HG02970 (cell line): ENCODE data around the gene SEPHS1.
"Not testable (repeated sequence)": the region's sequence is repeated elsewhere in the genome, so short reads cannot be mapped to it uniquely, and the experiment has no call there.

Source experiments
- ATAC-seq: cut with Tn5 transposase; IDR thresholded peaks from one replicate; pipeline ENCODE4 v1.9.1; 2021; ENCODE audit warnings: mild to moderate bottlenecking, moderate library complexity, moderate number of reproducible peaks; ENCODE audit not compliant: unreplicated experiment, low FRiP score

SEPHS1 gene, protein sequence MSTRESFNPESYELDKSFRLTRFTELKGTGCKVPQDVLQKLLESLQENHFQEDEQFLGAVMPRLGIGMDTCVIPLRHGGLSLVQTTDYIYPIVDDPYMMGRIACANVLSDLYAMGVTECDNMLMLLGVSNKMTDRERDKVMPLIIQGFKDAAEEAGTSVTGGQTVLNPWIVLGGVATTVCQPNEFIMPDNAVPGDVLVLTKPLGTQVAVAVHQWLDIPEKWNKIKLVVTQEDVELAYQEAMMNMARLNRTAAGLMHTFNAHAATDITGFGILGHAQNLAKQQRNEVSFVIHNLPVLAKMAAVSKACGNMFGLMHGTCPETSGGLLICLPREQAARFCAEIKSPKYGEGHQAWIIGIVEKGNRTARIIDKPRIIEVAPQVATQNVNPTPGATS

DNA sequence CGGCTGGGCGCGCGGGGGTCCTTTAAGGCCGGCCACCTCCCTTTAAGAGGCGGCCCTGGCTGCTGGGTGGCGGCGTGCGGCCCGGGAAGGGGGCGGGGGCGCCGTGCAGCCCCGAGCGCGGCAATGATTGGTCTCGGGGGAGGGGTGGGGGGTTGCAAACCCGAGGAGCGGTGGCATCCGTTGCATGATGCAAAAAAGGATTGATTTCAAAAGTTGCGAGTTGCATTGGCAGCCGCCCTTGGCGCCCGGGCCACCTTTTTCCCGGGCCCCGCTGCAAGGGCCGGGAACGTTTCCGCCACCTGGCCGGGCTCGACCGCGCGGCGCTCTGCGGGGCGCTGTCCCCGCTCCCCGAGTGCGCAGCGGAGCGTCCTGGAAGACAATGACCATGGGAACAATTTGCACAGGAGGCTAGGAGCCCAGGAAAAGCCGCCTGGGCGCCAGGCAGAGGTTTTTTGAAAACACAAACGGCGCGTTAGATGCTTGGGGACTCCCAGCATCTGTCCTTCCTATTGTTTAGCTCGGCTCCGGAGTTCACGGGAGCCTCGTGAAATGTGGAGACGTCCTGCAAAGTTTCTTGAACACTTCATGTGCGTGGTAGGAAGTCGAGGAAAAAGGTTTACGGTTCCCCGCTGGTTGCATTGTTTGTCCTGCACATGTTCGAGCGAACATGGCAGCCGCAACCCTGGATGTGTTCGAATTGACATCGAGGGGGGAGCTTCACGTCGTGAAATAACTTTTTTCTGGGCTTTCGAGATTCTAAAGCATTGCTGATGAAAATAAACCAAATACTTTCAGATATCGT lies at the start of gene SEPHS1:
SEPHS1 (minus strand) TSS at position 78 of the 802 bp plus-strand sequence. CDS start 3,343 bp downstream, outside the sequence.
- peak; percentile 51 for ATAC-seq

DNA sequence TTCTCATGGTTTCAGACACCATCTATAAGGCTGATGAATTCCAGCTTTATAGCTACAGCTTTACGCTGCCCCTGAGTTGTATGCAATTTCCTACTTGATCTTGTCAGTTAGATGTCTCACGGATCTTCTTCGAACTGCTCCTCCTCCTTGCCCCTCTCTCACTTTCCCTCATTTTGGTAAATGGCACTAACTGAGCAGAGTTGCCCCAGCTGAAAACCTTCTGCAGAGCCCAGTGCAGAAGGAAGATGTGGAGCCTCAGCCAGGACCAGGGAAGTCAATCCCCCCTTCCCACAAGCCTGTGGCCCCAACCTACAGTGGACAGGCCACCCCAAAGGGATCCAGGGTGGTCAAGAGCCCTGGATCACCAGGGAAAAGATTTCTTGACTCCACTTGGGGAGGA lies 49.0 kb upstream of the SEPHS1 start:
- ATAC-seq: no peak

DNA sequence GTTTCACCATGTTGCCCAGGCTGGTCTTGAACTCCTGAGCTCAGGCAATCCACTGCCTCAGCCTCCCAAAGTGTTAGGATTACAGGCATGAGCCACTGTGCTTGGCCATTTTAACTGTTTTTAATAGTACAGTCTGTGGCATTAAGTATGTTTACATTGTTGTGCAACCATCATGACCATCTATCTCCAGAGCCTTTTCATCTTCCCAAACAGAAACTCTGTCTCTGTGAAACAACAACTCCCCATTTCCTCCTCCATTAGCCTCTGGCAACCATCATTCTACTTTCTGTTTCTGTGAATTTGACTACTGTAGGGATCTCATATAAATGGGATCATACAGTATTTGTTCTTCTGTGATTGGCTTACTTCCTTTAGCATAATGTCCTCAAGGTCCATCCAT lies 48.3 kb upstream of the SEPHS1 start:
- ATAC-seq: no peak

DNA sequence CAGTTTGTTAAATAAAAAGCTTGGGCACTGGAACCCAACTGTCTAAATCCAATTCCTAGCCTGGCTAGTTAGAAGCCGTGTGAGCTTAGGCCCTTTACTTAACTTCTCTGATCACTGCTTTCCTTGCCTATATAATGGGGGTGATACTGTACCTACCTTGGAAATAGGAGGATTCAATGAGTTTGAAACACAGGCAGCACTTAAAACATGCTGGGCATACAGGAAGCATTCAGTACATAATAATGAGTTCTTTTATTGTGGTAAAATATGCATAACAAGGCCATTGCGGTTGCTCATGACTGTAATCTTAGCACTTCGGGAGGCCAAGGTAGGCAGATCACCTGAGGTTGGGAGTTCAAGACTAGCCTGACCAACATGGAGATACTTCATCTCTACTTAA lies 47.4 kb upstream of the SEPHS1 start:
- ATAC-seq: no peak

DNA sequence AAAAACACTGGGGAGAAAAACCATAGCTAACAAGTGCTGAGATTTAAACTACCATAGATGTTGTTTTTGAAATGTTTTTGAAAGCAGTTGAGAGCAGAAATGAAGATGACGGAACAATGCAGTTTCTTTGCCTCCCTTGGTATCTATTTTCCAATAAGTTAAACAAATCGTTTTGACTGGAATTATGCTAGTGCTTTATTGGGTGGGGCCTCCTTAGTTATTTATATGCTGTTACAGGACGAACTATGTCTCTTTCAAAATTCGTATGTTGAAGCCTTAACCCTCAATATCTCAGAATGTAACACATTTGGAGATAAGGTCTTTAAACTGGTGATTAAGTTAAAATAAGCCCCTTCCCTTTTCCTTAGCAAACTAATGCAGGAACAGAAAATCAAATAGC lies 45.5 kb upstream of the SEPHS1 start:
- ATAC-seq: no peak

DNA sequence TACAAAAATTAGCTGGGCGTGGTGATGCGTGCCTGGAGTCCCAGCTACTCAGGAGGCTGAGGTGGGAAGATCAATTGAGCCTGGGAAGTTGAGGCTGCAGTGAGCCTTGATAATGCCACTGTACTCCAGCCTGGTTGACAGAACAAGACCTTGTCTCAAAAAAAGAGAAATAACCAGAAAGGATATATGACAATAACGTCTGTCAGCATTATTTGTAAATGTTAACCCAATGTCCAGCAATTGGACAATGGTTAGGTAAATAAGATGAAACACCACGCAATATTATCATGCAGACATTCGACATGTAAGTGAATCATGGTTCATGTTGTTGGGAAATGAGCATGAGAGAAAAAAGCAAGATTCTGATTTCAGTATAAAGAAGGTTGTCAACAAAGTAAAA lies 44.6 kb upstream of the SEPHS1 start:
- no peak for ATAC-seq

DNA sequence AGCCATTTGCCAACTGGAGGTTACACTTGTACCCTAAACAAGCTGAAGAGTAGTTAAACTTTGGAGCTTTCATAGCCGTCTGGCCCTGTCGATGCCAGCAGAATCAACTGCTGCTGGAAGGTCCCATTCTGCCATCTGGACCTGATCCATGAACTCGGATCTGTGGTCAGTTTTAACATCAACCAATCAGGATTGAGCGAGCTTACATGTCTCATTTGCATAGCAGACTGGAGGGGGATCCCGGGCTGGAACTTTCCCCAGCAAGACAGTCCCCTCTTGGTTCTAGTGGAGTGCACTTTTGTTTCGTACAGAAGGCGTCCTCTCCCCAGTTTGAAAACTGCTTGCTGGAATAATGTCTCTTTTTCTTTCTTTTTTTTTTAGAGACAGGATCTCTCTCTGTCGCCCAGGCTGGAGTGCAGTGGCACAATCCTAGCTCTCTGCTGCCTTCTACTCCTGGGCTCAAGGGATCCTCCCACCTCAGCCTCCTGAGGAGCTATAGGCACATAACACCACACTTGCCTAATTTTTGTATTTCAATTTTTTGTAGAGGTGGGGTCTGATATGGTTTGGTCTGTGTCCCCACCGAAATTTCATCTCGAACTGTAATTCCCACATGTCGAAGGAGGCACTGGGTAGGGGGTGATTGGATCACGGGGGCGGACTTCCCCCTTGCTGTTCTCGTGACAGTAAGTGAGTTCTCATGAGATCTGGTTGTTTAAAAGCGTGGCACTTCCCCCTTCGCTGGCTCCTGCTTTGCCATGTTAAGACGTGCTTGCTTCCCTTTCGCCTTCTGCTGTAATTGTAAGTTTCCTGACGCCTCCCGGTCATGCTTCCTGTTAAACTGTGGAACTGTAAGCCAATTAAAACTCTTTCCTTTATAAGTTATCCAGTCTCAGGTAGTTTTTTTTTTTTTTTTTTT lies 42.8 kb upstream of the SEPHS1 start:
- no peak for ATAC-seq

DNA sequence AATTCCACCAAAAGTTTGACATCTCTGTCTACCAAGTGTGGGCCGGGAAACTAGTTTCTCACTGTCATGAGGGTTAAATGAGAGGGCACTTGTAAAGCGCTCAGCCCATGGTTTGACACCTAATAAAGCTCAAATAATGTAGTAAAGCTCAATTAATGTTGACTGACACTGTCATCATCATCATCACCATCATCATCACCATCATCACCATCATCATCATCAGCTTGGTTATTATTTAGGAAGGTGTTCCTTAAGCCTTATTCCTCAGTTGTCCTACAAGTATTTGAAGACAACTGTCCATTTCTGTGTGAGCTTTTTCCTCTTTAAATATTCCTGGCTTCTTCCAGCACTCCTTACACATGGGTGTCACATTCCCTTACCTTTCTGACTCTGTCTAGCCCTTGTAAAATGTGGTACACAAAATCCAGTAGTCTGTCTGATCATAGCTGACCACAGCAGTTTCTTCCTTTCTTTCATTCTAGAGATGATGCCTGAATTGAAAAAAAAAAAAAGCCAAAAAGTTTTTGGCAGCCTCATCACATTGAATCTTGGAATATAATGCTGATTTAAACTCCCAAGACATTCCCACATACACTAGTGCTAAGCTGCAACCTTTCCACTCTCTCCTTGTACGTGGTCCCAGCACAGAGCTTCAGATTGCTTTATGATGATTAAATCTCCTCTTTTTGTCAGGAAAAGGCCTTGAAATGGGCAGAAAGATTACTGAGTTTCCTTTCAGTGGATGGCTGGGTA lies 40.6 kb upstream of the SEPHS1 start:
- no peak for ATAC-seq

DNA sequence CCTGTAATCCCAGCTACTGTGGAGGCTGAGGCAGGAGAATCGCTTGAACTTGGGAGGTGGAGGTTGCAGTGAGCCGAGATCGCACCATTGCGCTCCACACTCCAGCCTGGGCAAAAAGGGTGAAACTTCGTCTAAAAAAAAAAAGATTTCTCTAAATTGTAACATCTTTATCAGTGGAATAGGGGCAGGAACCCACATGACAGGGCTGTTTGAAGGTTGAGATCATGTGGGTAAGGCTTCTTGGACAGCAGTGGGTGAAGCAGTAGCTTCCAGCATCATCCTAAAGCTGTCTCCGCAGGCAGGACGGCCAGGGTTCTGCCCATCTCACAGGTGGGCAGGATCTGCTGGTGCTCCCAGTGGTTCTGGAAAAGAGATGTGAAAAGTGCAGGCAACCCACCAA lies 37.9 kb upstream of the SEPHS1 start:
- ATAC-seq: no peak

DNA sequence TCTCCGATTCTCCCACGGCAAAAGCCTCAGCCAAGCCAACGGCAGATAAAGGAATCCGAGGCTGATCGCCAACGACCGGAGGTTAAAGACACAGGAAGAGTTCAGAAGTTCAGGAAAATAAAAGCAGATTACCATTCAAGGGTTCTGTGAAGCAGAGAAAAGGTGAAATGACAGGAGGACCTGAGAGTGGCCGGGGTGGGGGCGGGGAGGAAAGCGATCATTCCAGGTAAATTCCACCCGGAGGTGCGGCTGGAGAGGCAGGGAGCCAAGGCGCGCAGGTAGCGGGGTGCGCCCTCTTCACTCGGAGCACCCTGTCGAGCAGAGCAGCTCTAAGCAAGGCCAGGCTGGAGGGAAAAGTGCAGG lies 35.3 kb upstream of the SEPHS1 start:
- no peak for ATAC-seq

DNA sequence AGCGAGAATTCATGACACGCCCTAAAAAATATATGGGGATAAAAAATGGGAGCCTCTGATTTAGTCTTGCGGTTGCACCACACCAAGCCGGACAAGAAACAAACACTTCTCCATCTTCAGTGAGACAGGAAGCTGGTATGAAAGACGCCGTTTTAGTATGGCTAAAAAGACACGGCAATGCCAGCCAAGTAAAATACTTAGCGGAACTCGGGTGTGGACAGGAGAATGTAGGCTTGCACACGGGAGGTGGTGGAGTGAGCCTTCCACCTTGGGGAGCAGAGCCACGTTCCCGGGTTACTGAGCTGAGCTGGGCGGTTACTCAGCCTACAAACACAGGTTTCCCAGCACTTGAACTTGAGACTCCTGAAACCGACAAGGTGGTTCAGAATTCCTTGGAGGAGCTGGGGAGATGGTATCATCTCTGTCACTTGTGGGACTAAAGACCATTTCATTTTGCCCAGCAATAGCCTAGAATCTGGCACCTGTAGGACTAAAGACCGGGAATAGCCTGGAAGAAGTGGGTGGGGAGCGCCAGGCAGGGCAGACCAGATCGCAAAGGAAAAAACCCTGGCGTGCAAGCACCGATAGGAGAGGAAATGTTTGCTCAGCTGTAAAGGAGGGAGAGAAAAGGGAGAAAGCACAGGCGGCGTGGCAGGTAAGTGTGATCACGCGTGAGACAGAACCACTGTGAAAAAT lies 34.8 kb upstream of the SEPHS1 start:
- ATAC-seq: no peak

DNA sequence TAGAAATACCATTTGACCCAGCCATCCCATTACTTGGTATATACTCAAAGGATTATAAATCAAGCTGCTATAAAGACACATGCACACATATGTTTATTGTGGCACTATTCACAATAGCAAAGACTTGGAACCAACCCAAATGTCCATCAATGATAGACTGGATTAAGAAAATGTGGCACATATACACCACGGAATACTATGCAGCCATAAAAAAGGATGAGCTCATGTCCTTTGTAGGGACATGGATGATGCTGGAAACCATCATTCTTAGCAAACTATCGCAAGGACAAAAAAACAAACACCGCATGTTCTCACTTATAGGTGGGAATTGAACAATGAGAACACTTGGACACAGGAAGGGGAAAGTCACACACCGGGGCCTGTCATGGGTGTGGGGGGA lies 31.0 kb upstream of the SEPHS1 start:
- not testable (repeated sequence) for ATAC-seq

DNA sequence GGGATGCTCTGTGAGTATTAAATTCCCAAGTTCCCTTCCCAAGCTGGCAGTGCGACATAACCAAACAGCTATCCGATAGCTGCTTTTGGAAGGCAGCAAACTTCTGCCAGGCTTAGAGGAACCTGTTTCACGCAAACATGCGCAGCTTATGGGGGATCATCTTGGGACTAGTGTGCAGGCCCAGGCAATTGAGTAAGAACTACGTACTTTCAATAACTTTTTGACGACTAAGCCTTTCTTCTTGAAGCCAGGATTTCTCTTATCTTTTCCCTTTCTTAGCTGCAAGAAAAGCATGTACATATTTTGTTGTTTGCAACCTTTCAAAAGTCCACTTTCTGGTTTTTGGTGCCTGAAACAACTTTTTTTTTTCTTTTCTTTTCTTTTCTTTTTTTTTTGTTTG lies 28.7 kb upstream of the SEPHS1 start:
- ATAC-seq: no peak

DNA sequence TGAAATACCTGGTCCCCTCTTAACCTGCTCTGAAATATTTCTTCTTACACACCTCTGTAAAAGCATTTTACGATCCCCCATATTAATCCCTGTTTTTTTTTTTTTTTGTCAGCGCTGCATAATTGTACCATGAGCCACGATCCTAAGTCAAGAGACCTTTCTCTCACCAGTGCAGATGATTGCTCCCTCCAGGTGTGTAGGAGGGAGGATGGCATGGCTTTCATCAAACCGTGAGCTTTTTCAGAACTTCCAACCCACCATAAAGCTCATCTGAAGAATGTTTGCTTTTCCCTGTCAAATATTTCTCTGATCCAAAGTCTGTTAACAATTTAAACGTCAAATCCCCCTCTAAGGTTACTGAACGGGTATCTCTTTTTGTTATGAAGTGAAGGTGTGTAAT lies 28.2 kb upstream of the SEPHS1 start:
- no peak for ATAC-seq

DNA sequence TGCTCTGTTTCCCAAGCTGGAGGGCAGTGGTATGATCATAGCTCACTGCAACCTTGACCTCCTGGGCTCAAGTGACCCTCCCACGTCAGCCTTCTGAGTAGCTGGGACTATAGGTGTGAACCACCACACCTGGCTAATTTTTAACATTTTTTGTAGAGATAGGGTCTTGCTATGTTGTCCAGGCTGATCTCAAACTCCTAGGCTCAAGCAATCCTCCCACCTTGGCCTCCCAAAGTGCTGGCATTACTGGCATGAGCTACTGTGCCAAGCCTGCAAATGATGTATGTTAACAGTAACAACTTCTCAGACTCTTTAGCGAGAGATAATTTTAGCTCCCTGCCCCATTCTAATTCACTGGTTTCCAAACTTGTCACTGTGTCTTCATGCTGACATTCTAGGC lies 27.7 kb upstream of the SEPHS1 start:
- no peak for ATAC-seq

DNA sequence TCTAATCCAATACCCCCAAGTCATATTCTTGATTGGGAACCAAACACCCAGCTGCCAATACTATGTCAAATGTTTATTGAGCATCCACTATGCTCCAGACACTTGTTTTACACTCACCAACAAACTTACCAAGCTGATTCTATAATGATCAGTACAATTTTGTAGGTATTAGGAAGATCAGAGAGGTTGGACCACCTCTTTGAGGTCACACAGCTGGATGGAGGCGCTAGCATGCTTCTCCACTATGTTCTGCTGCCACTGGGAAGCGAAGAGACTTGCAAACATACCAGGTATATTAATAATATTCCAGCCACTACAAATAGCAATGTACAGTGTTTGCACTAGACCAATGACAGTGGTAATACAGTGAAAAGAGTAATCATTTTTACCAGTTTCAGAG lies 25.6 kb upstream of the SEPHS1 start:
- no peak for ATAC-seq

DNA sequence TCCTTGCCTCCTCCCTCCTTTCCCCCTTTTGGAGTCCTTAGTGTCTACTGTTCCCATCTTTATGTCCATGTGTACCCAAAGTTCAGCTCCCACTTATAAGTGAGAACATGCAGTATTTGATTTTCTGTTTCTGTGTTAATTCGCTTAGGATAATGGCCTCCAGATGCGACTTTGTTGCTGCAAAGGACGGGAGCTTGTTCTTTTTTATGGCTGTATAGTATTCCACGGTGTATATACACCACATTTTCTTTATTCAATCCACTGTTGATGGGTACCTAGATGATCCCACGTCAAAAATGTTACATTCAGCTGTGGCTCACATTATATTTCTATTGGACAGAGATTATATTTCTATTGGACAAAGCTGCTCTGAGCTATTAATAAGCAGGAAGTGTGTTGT lies 24.4 kb upstream of the SEPHS1 start:
- no peak for ATAC-seq

DNA sequence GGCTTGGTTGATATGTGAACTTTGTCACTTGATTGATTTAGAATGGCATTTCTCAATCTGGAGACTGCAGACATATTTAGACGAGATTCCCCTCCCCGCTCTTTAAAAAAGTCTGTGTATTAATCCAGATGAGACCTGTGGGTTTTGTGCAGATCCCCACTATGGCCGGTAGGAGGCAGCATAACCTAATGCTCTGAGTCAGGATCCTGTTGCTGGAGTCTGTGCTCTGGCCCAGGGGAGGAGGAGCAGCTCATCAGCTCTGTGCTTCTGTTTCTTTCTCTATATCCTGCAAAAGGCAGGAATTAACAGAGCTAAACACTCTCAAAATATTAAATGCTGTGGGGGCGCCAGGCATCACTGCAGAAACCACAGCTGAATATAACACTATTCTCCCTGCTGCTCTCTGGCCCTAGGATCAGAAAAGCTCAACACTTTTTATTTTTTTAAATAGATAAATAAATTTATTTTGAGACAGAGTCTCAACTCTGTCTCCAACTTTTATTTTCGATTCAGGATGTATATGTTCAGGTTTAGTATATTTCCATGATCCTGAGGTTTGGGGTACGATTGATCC lies 23.9 kb upstream of the SEPHS1 start:
- ATAC-seq: no peak

DNA sequence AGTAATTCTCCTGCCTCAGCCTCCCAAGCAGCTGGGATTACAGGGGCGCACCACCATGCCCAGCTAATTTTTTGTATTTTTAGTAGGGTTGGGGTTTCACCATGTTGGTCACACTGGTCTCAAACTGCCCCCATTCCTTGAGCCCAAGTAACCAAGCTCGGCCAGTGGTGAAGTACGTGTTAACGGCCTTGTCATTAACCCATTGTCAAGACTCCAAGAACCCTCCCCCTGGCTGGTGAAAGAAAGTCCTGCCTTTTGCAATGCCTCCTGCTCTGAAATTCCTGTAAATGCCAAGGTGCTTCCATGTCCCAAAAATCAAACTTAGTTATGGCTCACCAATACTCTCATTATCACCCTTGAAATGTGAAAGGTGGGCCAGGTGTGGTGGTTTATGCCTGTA lies 18.8 kb upstream of the SEPHS1 start:
- ATAC-seq: no peak
